T-cell (primary cell): ENCODE data around the gene OFD1. TPM values are rescaled to one million over a fixed set of nuclear protein-coding genes. Genes with fewer than 3 reads are reported as not detected.

ENCODE experiments used
- ATAC-seq, 4 experiments: fragments of 200-7000 bp in 3 of 4; fragments of 150-1000 bp in 1 of 4; cut with Tn5 transposase; replicated peaks in 1 of 4; 1 replicate in 3 of 4; 2 replicates in 1 of 4; pipeline ENCODE4 v1.10.0; 2021; ENCODE audit warnings: moderate library complexity in 3 of 4, mild to moderate bottlenecking in 2 of 4, moderate number of reproducible peaks in 1 of 4
- CTCF ChIA-PET, 2 donors: fragments of 300-600 bp; sonication (Branson Sonifier 250); formaldehyde crosslinking; loops; one replicate each; lab custom pipeline; 2022; ENCODE audit warnings: antibody characterized with exemption in 2 of 2; lab: Charles Lee
- POLR2A ChIA-PET, 2 donors: fragments of 300-600 bp; sonication (Branson Sonifier 250); formaldehyde crosslinking; loops; one replicate each; lab custom pipeline; 2022; ENCODE audit warnings: antibody characterized with exemption in 2 of 2; lab: Charles Lee
- DNase-seq, 35 experiments: peaks; one replicate each; pipeline versions ENCODE4 v3.0.0 to v3.0.0-alpha.2; 2013 to 2023
- H3K27ac ChIP-seq: one replicate; pipeline ENCODE4 v1.5.1; 2013; ENCODE audit warnings: low read length
- H3K27me3 ChIP-seq, 2 experiments: replicated peaks in 1 of 2; 1 replicate in 1 of 2; 2 replicates in 1 of 2; pipeline versions ENCODE4 v1.6.1 to v1.7.0; 2013; ENCODE audit warnings: low read length in 1 of 2, mixed read lengths in 1 of 2; ENCODE audit not compliant: control insufficient read depth in 2 of 2, insufficient read depth in 2 of 2; ENCODE audit errors: extremely low read depth in 1 of 2
- H3K36me3 ChIP-seq, 2 donors: 1 replicate in 1 of 2; 2 replicates in 1 of 2; pipeline versions ENCODE4 v1.6.1 to v1.7.0; 2013; ENCODE audit warnings: low read length in 1 of 2; ENCODE audit not compliant: control insufficient read depth in 2 of 2, insufficient read depth in 1 of 2; ENCODE audit errors: extremely low read depth in 1 of 2
- H3K4me1 ChIP-seq, 2 experiments: 1 replicate in 1 of 2; 2 replicates in 1 of 2; pipeline versions ENCODE4 v1.6.1 to v1.7.0; 2013; ENCODE audit warnings: low read length in 2 of 2, mixed read lengths in 1 of 2; ENCODE audit not compliant: insufficient read depth in 2 of 2, control insufficient read depth in 1 of 2; ENCODE audit errors: extremely low read depth in 1 of 2
- H3K4me3 ChIP-seq, 2 donors: 1 replicate in 1 of 2; 2 replicates in 1 of 2; pipeline versions ENCODE4 v1.5.1 to v1.7.0; 2013; ENCODE audit warnings: mild to moderate bottlenecking in 2 of 2, low read length in 1 of 2, moderate library complexity in 1 of 2; ENCODE audit not compliant: control insufficient read depth in 1 of 2; ENCODE audit errors: extremely low read depth in 1 of 2
- H3K9me3 ChIP-seq: 2 replicates; pipeline ENCODE4 v1.7.0; 2013
- H3K27ac Mint-ChIP-seq, 2 donors: one replicate each; pipeline ENCODE4 v1.8.0; 2020 to 2021; ENCODE audit warnings: mild to moderate bottlenecking in 2 of 2, mixed read lengths in 2 of 2
- H3K27me3 Mint-ChIP-seq, 2 donors: one replicate each; pipeline ENCODE4 v1.8.0; 2021 to 2022; ENCODE audit warnings: mixed read lengths in 2 of 2
- H3K36me3 Mint-ChIP-seq: one replicate; pipeline ENCODE4 v1.8.0; 2021; ENCODE audit warnings: mixed read lengths
- H3K4me1 Mint-ChIP-seq, 3 donors: one replicate each; pipeline ENCODE4 v1.8.0; 2020 to 2022; ENCODE audit warnings: mixed read lengths in 3 of 3, mild to moderate bottlenecking in 1 of 3
- H3K4me3 Mint-ChIP-seq, 3 donors: one replicate each; pipeline ENCODE4 v1.8.0; 2020 to 2022; ENCODE audit warnings: mild to moderate bottlenecking in 3 of 3, mixed read lengths in 3 of 3, moderate library complexity in 3 of 3
- H3K9me3 Mint-ChIP-seq, 3 donors: one replicate each; pipeline ENCODE4 v1.8.0; 2020 to 2022; ENCODE audit warnings: mixed read lengths in 3 of 3
- WGBS: methylation state at CpG from one replicate; pipeline ENCODE4 v1.1.5; 2013; ENCODE audit warnings: missing lambda C conversion rate; ENCODE audit not compliant: insufficient coverage; 5-methylcytosine and 5-hydroxymethylcytosine counted together
- total RNA-seq, 35 experiments: library from RNA in 6 of 35; stranded (reverse) in 6 of 35; fragments of 120-200 nt in 1 of 35; gene quantifications; one replicate each; pipeline versions ENCODE4 v1.2.1 to v1.2.4 and lab custom pipeline; 2013 to 2026

Gene OFD1
- total RNA-seq, 5 donors from 2014 or later (not counting 1 experiment from before 2014, with no cell fraction given), result 78.8 to 96.8 (median 89.3) TPM

DNA sequence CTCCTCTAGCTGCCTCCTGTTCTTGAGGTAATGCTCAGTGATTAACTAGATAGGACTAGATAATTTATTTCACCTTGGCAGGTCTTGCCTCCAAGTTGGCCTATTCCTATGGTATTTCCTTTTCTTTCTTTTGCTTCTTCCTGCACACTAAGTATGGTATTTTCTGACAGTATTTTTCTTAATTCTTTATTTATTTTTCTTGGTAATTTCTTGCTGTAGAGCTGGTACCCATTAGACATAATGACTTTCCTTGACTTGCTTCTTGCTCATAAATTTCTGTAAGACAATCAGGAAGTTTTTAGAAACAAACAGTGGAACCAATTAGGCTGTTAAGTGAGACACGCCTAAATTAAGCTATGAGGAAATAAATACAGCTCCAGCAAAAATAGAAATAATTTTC is 36.1 kb upstream of the OFD1 start:
- H3K27ac ChIP-seq, result no peak overlapping the region
- Mint-ChIP-seq H3K27ac (peak overlapping the region; percentile 2 to 8), H3K4me3 (no peak overlapping the region), H3K27me3 (peaks cover 0 to 8% of the 10 kb centered on the region in 2 donors), H3K9me3 (no peaks in the 10 kb centered on the region), H3K4me1 (peaks cover 35 to 89% (median 67%) of the 10 kb centered on the region in 3 donors), H3K36me3 (peaks cover 19% of the 10 kb centered on the region)
- ChIA-PET CTCF (interaction anchor here (0.7 to 3.7 kb wide), 3 partner anchors 12 to 354 kb away, joined by 3 to 17 read pairs (median 4); no protein-coding TSS in a partner anchor), POLR2A (interaction anchor here in 1 of 2 donors (0.7 kb wide), 1 partner anchor 789 kb away, joined by 5 read pairs; no protein-coding TSS in a partner anchor)
- H3K9me3 ChIP-seq, result no peaks in the 10 kb centered on the region
- H3K4me3 ChIP-seq, result no peak overlapping the region
- no peak for ATAC-seq
- peaks cover 0 to 2% of the 10 kb centered on the region in 2 donors for H3K36me3 ChIP-seq
- no peaks in the 10 kb centered on the region for H3K27me3 ChIP-seq
- H3K4me1 ChIP-seq, result peaks cover 0 to 32% of the 10 kb centered on the region in 2 experiments
- no peak for DNase-seq
- no CpG with 5 or more reads among the region's 1 CpG for WGBS

DNA sequence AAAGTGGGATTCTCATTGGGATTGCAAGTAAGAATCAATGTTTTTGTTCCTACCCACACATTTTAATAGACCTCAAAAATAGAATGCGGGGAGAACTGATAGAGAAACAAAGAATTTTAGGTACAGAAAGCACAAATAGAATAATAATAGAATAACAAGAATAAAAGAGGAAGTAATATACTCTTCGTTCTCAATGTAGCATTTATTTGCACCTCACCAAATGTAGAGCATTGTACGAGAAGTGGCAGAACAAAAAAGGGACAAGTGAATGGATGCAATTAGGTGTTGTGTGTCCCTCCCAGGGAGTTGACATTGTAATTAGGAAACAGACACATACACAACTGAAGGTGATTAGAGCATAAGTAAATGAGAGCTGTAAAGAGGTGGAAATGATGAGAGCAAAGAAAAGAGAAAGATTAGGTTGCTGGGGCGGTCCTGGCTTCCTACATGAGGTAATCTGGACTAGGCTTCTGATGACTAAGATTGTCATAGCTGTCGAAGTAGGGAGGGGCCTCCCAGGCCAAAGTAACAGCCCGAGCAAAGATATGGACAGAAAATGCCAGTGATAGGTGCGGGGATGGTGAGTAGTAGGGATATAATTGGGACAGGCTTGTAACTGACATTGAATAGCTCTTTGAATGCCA is 35.2 kb upstream of the OFD1 start:
- Mint-ChIP-seq H3K4me3 (no peak overlapping the region), H3K36me3 (peaks cover 19% of the 10 kb centered on the region), H3K4me1 (peaks cover 36 to 88% (median 67%) of the 10 kb centered on the region in 3 donors), H3K27me3 (peaks cover 0 to 8% of the 10 kb centered on the region in 2 donors), H3K9me3 (no peaks in the 10 kb centered on the region), H3K27ac (no peak overlapping the region)
- CTCF ChIA-PET, result interaction anchor here (0.7 to 3.7 kb wide), 4 partner anchors 11 to 193 kb away, joined by 3 to 17 read pairs (median 4); partner anchors contain the start of gene RAB9A (in 1 of the 2)
- Histone ChIP-seq H3K36me3 (peaks cover 0 to 2% of the 10 kb centered on the region in 2 donors), H3K27me3 (no peaks in the 10 kb centered on the region), H3K4me3 (no peak overlapping the region), H3K27ac (no peak overlapping the region), H3K4me1 (peaks cover 0 to 32% of the 10 kb centered on the region in 2 experiments), H3K9me3 (no peaks in the 10 kb centered on the region)
- DNase-seq (peak in 1 of 35 experiments; percentile 3), ATAC-seq (no peak)
- POLR2A ChIA-PET, result no interaction called here
- WGBS, result 80% methylated on average over 2 of the region's 7 CpGs

GRCh38 chrX:13700380-13700779 is 34.2 kb upstream of the OFD1 start:
- Mint-ChIP-seq H3K4me3 (no peak overlapping the region), H3K9me3 (no peaks in the 10 kb centered on the region), H3K27me3 (peaks cover 0 to 9% of the 10 kb centered on the region in 2 donors), H3K36me3 (peaks cover 15% of the 10 kb centered on the region), H3K27ac (no peak overlapping the region), H3K4me1 (peaks cover 31 to 78% (median 59%) of the 10 kb centered on the region in 3 donors)
- peaks cover 0 to 25% of the 10 kb centered on the region in 2 experiments for H3K4me1 ChIP-seq
- peaks cover 0 to 2% of the 10 kb centered on the region in 2 donors for H3K36me3 ChIP-seq
- H3K4me3 ChIP-seq, result no peak overlapping the region
- H3K27me3 ChIP-seq, result no peaks in the 10 kb centered on the region
- ChIA-PET POLR2A (no interaction called here), CTCF (no interaction called here)
- DNase-seq (no peak), ATAC-seq (no peak)
- no peak overlapping the region for H3K27ac ChIP-seq
- no CpG with 5 or more reads among the region's 4 CpGs for WGBS
- no peaks in the 10 kb centered on the region for H3K9me3 ChIP-seq

- WGBS, result 100% methylated on average over 1 of the region's 5 CpGs
- Mint-ChIP-seq H3K27ac (peak overlapping the region; percentile 57 to 66), H3K36me3 (peaks cover 8% of the 10 kb centered on the region), H3K9me3 (no peaks in the 10 kb centered on the region), H3K4me1 (peaks cover 28 to 67% (median 44%) of the 10 kb centered on the region in 3 donors), H3K4me3 (no peak overlapping the region), H3K27me3 (peaks cover 0 to 13% of the 10 kb centered on the region in 2 donors)
- ATAC-seq (no peak), DNase-seq (no peak)
- Histone ChIP-seq H3K27ac (no peak overlapping the region), H3K36me3 (peaks cover 0 to 5% of the 10 kb centered on the region in 2 donors), H3K9me3 (no peaks in the 10 kb centered on the region), H3K4me1 (peaks cover 0 to 16% of the 10 kb centered on the region in 2 experiments), H3K27me3 (no peaks in the 10 kb centered on the region), H3K4me3 (no peak overlapping the region)
- ChIA-PET CTCF (no interaction called here), POLR2A (no interaction called here)
These were observed 32.3 kb upstream of the OFD1 start for GRCh38 chrX:13702111-13702789.

DNA sequence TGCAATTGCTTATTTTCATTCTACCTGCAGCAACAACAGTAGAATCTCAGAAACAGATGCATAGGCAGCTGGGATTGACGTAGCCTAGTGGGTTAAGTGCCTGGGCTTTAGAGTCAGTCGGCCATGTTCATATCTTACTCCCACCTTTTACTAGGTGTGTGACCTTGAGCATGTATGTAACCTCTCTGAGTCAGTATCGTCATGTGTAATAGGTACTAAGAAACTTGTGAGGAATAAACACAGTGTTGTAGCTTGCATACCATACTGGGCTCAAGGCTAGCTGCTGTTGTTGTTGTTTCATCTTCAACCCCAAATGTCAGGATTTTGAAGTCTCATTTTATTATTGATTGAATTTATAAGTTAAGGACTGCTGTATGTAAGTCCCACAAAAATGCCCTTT is 31.4 kb upstream of the OFD1 start:
- H3K27ac Mint-ChIP-seq, result peak overlapping the region; percentile 23 to 31
- H3K4me3 Mint-ChIP-seq, result no peak overlapping the region
- H3K9me3 ChIP-seq, result no peaks in the 10 kb centered on the region
- H3K4me1 ChIP-seq, result peaks cover 0 to 16% of the 10 kb centered on the region in 2 experiments
- no CpG with 5 or more reads among the region's 3 CpGs for WGBS
- H3K4me3 ChIP-seq, result no peak overlapping the region
- H3K27me3 Mint-ChIP-seq, result peaks cover 0 to 13% of the 10 kb centered on the region in 2 donors
- CTCF ChIA-PET, result no interaction called here
- no peak overlapping the region for H3K27ac ChIP-seq
- peaks cover 0 to 5% of the 10 kb centered on the region in 2 donors for H3K36me3 ChIP-seq
- peaks cover 25 to 60% (median 39%) of the 10 kb centered on the region in 3 donors for H3K4me1 Mint-ChIP-seq
- H3K27me3 ChIP-seq, result no peaks in the 10 kb centered on the region
- ATAC-seq (no peak), DNase-seq (no peak)
- H3K36me3 Mint-ChIP-seq, result peaks cover 7% of the 10 kb centered on the region
- H3K9me3 Mint-ChIP-seq, result no peaks in the 10 kb centered on the region
- POLR2A ChIA-PET, result no interaction called here

- Histone ChIP-seq H3K27me3 (no peaks in the 10 kb centered on the region), H3K4me1 (peaks cover 0 to 16% of the 10 kb centered on the region in 2 experiments), H3K27ac (no peak overlapping the region), H3K36me3 (peaks cover 0 to 7% of the 10 kb centered on the region in 2 donors), H3K4me3 (no peak overlapping the region), H3K9me3 (no peaks in the 10 kb centered on the region)
- DNase-seq (no peak), ATAC-seq (no peak)
- H3K36me3 Mint-ChIP-seq, result peaks cover 7% of the 10 kb centered on the region
- no CpG with 5 or more reads among the region's 3 CpGs for WGBS
- H3K4me1 Mint-ChIP-seq, result peaks cover 25 to 56% (median 39%) of the 10 kb centered on the region in 3 donors
- peaks cover 0 to 13% of the 10 kb centered on the region in 2 donors for H3K27me3 Mint-ChIP-seq
- no peaks in the 10 kb centered on the region for H3K9me3 Mint-ChIP-seq
- CTCF ChIA-PET, result no interaction called here
- H3K27ac Mint-ChIP-seq, result peak overlapping the region; percentile 23 to 67
- no peak overlapping the region for H3K4me3 Mint-ChIP-seq
- POLR2A ChIA-PET, result no interaction called here
These were observed 31.0 kb upstream of the OFD1 start for GRCh38 chrX:13703589-13703988.
